Mesenchymal stem cell (in vitro differentiated cells and primary cell): ENCODE results near the gene STX1B.

ENCODE experiments used
- DNase-seq: peaks from one replicate; pipeline ENCODE4 v3.0.0-alpha.2; 2013
- H2AFZ ChIP-seq: one replicate; pipeline ENCODE4 v1.6.1; 2013; ENCODE audit warnings: low read depth, mild to moderate bottlenecking, control low read depth, inconsistent platforms, low read length, moderate library complexity
- H2AK5ac ChIP-seq: 2 replicates; pipeline ENCODE4 v1.6.1; 2013; ENCODE audit warnings: low read length, moderate library complexity, mild to moderate bottlenecking, inconsistent platforms; ENCODE audit not compliant: severe bottlenecking
- H2BK120ac ChIP-seq: one replicate; pipeline ENCODE4 v1.6.1; 2013; ENCODE audit warnings: low read depth, mild to moderate bottlenecking, inconsistent platforms, low read length, moderate library complexity
- H2BK12ac ChIP-seq, 2 experiments: one replicate each; pipeline ENCODE4 v1.6.1; 2013; ENCODE audit warnings: inconsistent platforms in 2 of 2, low read length in 2 of 2, mild to moderate bottlenecking in 2 of 2, moderate library complexity in 2 of 2, control low read depth in 1 of 2
- H2BK15ac ChIP-seq: one replicate; pipeline ENCODE4 v1.6.1; 2013; ENCODE audit warnings: mild to moderate bottlenecking, low read depth, inconsistent platforms; ENCODE audit not compliant: poor library complexity, severe bottlenecking
- H2BK5ac ChIP-seq: 2 replicates; pipeline ENCODE4 v1.6.1; 2013; ENCODE audit warnings: low read depth, mild to moderate bottlenecking, low read length, control low read depth, inconsistent platforms; ENCODE audit not compliant: poor library complexity, severe bottlenecking
- H3K14ac ChIP-seq, 2 experiments: one replicate each; pipeline ENCODE4 v1.6.1; 2013; ENCODE audit warnings: inconsistent platforms in 2 of 2, low read length in 2 of 2, control low read depth in 1 of 2, mild to moderate bottlenecking in 1 of 2, moderate library complexity in 1 of 2
- H3K18ac ChIP-seq, 2 experiments: one replicate each; pipeline ENCODE4 v1.6.1; 2013; ENCODE audit warnings: inconsistent platforms in 2 of 2, low read length in 2 of 2, control low read depth in 1 of 2, low read depth in 1 of 2, mild to moderate bottlenecking in 1 of 2
- H3K23ac ChIP-seq, 2 experiments: one replicate each; pipeline ENCODE4 v1.6.1; 2013; ENCODE audit warnings: inconsistent platforms in 2 of 2, low read length in 2 of 2, mild to moderate bottlenecking in 2 of 2, moderate library complexity in 2 of 2, control low read depth in 1 of 2
- H3K27ac ChIP-seq: 2 replicates; pipeline ENCODE4 v1.5.1; 2013; ENCODE audit warnings: mild to moderate bottlenecking, moderate library complexity, low read length, control low read depth, inconsistent platforms; ENCODE audit not compliant: poor library complexity, severe bottlenecking
- H3K27me3 ChIP-seq, 2 experiments: 2 replicates each; pipeline versions ENCODE4 v1.6.1 to v1.7.0; 2013; ENCODE audit warnings: low read length in 2 of 2, mild to moderate bottlenecking in 2 of 2, moderate library complexity in 2 of 2, control low read depth in 1 of 2, inconsistent platforms in 1 of 2; ENCODE audit not compliant: control insufficient read depth in 1 of 2, insufficient read depth in 1 of 2
- H3K36me3 ChIP-seq, 2 experiments: 2 replicates each; pipeline versions ENCODE4 v1.6.1 to v1.7.0; 2013; ENCODE audit warnings: low read length in 2 of 2, control low read depth in 1 of 2, inconsistent platforms in 1 of 2, low read depth in 1 of 2, mild to moderate bottlenecking in 1 of 2; ENCODE audit not compliant: insufficient read depth in 2 of 2, control insufficient read depth in 1 of 2
- H3K4ac ChIP-seq, 2 experiments: one replicate each; pipeline ENCODE4 v1.6.1; 2013; ENCODE audit warnings: inconsistent platforms in 2 of 2, low read length in 2 of 2, mild to moderate bottlenecking in 2 of 2, moderate library complexity in 2 of 2, control low read depth in 1 of 2, low read depth in 1 of 2
- H3K4me1 ChIP-seq: 2 replicates; pipeline ENCODE4 v1.6.1; 2013; ENCODE audit warnings: low read depth, low read length, control low read depth; ENCODE audit not compliant: control insufficient read depth, insufficient read depth
- H3K4me2 ChIP-seq: 2 replicates; pipeline ENCODE4 v1.6.1; 2013; ENCODE audit warnings: low read length, mild to moderate bottlenecking, inconsistent platforms; ENCODE audit not compliant: poor library complexity, severe bottlenecking
- H3K4me3 ChIP-seq, 2 experiments: 2 replicates each; pipeline versions ENCODE4 v1.5.1 to v1.7.0; 2013; ENCODE audit warnings: low read length in 2 of 2, mild to moderate bottlenecking in 2 of 2, control low read depth in 1 of 2, low read depth in 1 of 2; ENCODE audit not compliant: insufficient read depth in 1 of 2
- H3K79me1 ChIP-seq: replicated peaks from 2 replicates; pipeline ENCODE4 v1.6.1; 2013; ENCODE audit warnings: mild to moderate bottlenecking, control low read depth, low read length, inconsistent platforms; ENCODE audit not compliant: poor library complexity, severe bottlenecking
- H3K9ac ChIP-seq: 2 replicates; pipeline ENCODE4 v1.7.0; 2013; ENCODE audit warnings: mild to moderate bottlenecking, low read length, moderate library complexity
- H3K9me3 ChIP-seq: 2 replicates; pipeline ENCODE4 v1.7.0; 2013; ENCODE audit warnings: mild to moderate bottlenecking, low read length; ENCODE audit not compliant: control insufficient read depth
- H4K8ac ChIP-seq: one replicate; pipeline ENCODE4 v1.6.1; 2013; ENCODE audit warnings: inconsistent platforms, mild to moderate bottlenecking, low read length, moderate library complexity
- H4K91ac ChIP-seq: one replicate; pipeline ENCODE4 v1.6.1; 2013; ENCODE audit warnings: mild to moderate bottlenecking, low read length, inconsistent platforms
- WGBS: methylation state at CpG from one replicate; pipeline ENCODE4 v1.1.7; 2013; ENCODE audit warnings: mixed read lengths; 5-methylcytosine and 5-hydroxymethylcytosine counted together

Gene STX1B

GRCh38 chr16:30967795-30968194 is 42.6 kb downstream of the STX1B start:
- Histone ChIP-seq H3K14ac (no peak overlapping the region), H3K27ac (no peak overlapping the region), H4K91ac (no peak overlapping the region), H2BK12ac (no peak overlapping the region), H3K4me1 (peaks cover 1% of the 10 kb centered on the region), H3K23ac (no peak overlapping the region), H2AFZ (no peak overlapping the region), H2BK15ac (no peak overlapping the region), H3K9me3 (no peaks in the 10 kb centered on the region), H2BK120ac (no peak overlapping the region), H3K79me1 (peaks cover 51% of the 10 kb centered on the region), H3K36me3 (peaks cover 84 to 86% of the 10 kb centered on the region in 2 experiments), H3K9ac (peak overlapping the region; percentile 7), H3K18ac (no peak overlapping the region), H3K4me2 (no peak overlapping the region), H3K27me3 (no peaks in the 10 kb centered on the region), H2BK5ac (no peak overlapping the region), H3K4me3 (no peak overlapping the region), H3K4ac (no peak overlapping the region), H2AK5ac (no peak overlapping the region), H4K8ac (no peak overlapping the region)
- DNase-seq: no peak
- 94% methylated on average over 4 of the region's 4 CpGs for WGBS

DNA sequence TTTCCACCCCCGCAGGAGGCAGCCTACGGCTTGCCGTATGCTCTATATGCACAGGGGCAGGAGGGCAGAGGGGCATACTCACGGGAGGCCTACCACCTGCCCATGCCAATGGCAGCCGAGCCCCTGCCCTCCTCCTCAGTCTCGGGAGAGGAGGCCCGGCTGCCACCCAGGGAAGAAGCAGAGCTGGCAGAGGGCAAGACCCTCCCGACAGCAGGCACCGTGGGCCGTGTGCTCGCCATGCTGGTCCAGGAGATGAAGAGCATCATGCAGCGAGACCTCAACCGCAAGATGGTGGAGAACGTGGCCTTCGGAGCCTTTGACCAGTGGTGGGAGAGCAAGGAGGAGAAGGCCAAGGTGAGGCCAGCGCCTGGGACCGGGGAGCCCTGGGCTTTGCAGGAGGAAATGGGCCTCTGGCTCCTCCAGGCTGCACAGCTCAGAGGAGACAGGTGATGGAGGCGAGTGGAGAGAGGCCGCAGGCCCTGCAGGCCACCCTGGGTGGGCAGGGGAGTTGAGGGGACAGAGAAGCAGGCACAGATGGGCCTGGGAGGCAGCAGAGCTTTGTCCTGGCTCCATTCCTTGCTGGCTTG is 44.3 kb downstream of the STX1B start:
- no peak overlapping the region for H2BK120ac ChIP-seq
- DNase-seq: no peak
- H2AFZ ChIP-seq: no peak overlapping the region
- H4K91ac ChIP-seq: no peak overlapping the region
- no peaks in the 10 kb centered on the region for H3K27me3 ChIP-seq
- no peak overlapping the region for H3K4me2 ChIP-seq
- WGBS: 95% methylated on average over 19 of the region's 19 CpGs
- no peak overlapping the region for H3K4me3 ChIP-seq
- H3K4me1 ChIP-seq: no peaks in the 10 kb centered on the region
- no peaks in the 10 kb centered on the region for H3K9me3 ChIP-seq
- H2BK15ac ChIP-seq: no peak overlapping the region
- H3K18ac ChIP-seq: no peak overlapping the region
- H2AK5ac ChIP-seq: no peak overlapping the region
- no peak overlapping the region for H4K8ac ChIP-seq
- no peak overlapping the region for H3K27ac ChIP-seq
- H3K4ac ChIP-seq: no peak overlapping the region
- H3K23ac ChIP-seq: no peak overlapping the region
- peaks cover 82 to 86% of the 10 kb centered on the region in 2 experiments for H3K36me3 ChIP-seq
- no peak overlapping the region for H3K9ac ChIP-seq
- no peak overlapping the region for H3K14ac ChIP-seq
- H3K79me1 ChIP-seq: peaks cover 59% of the 10 kb centered on the region
- H2BK12ac ChIP-seq: no peak overlapping the region
- H2BK5ac ChIP-seq: no peak overlapping the region

GRCh38 chr16:30965436-30965835 is 45.0 kb downstream of the STX1B start:
- 96% methylated on average over 15 of the region's 15 CpGs for WGBS
- H2BK5ac ChIP-seq: no peak overlapping the region
- no peak overlapping the region for H2BK12ac ChIP-seq
- H4K8ac ChIP-seq: no peak overlapping the region
- H2AK5ac ChIP-seq: no peak overlapping the region
- H3K23ac ChIP-seq: no peak overlapping the region
- peaks cover 58% of the 10 kb centered on the region for H3K79me1 ChIP-seq
- no peaks in the 10 kb centered on the region for H3K9me3 ChIP-seq
- no peaks in the 10 kb centered on the region for H3K27me3 ChIP-seq
- no peak overlapping the region for H3K4ac ChIP-seq
- H3K4me2 ChIP-seq: no peak overlapping the region
- H3K27ac ChIP-seq: no peak overlapping the region
- H3K14ac ChIP-seq: no peak overlapping the region
- no peak overlapping the region for H4K91ac ChIP-seq
- no peak overlapping the region for H2AFZ ChIP-seq
- H3K4me1 ChIP-seq: no peaks in the 10 kb centered on the region
- H2BK15ac ChIP-seq: no peak overlapping the region
- H3K9ac ChIP-seq: no peak overlapping the region
- peaks cover 82 to 84% of the 10 kb centered on the region in 2 experiments for H3K36me3 ChIP-seq
- no peak overlapping the region for H2BK120ac ChIP-seq
- H3K18ac ChIP-seq: no peak overlapping the region
- no peak for DNase-seq
- no peak overlapping the region for H3K4me3 ChIP-seq

DNA sequence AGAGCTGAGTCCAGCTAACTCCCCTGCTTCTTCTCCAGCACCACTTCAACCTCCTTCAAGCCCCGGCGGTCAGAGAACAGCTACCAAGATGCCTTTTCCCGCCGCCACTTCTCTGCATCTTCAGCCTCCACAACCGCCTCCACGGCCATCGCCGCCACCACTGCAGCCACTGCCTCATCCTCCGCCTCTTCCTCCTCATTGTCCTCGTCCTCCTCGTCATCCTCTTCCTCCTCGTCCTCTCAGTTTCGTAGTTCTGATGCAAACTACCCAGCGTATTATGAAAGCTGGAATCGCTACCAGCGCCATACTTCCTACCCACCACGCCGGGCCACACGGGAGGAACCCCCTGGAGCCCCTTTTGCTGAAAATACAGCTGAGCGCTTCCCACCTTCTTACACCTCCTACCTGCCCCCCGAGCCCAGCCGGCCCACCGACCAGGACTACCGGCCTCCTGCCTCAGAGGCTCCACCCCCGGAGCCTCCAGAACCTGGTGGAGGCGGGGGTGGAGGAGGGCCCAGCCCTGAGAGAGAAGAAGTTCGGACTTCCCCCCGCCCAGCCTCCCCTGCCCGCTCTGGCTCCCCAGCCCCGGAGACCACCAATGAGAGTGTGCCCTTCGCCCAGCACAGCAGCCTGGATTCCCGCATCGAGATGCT is 45.7 kb downstream of the STX1B start:
- Histone ChIP-seq H3K4me2 (no peak overlapping the region), H3K9ac (no peak overlapping the region), H3K4me1 (no peaks in the 10 kb centered on the region), H3K27me3 (no peaks in the 10 kb centered on the region), H2AFZ (no peak overlapping the region), H2AK5ac (no peak overlapping the region), H3K18ac (no peak overlapping the region), H3K23ac (no peak overlapping the region), H4K8ac (no peak overlapping the region), H2BK120ac (no peak overlapping the region), H4K91ac (no peak overlapping the region), H3K4ac (no peak overlapping the region), H3K14ac (no peak overlapping the region), H3K36me3 (peaks cover 85 to 86% of the 10 kb centered on the region in 2 experiments), H3K27ac (no peak overlapping the region), H3K4me3 (no peak overlapping the region), H2BK12ac (no peak overlapping the region), H3K9me3 (no peaks in the 10 kb centered on the region), H3K79me1 (peaks cover 63% of the 10 kb centered on the region), H2BK5ac (no peak overlapping the region), H2BK15ac (no peak overlapping the region)
- WGBS: 96% methylated on average over 33 of the region's 33 CpGs
- no peak for DNase-seq
